ENCODE results near the gene VPS37B. TPM values are rescaled to one million over a fixed set of nuclear protein-coding genes. Genes with fewer than 3 reads are reported as not detected.

The VPS37B gene
- total and polyA plus RNA-seq, 2 donors (not counting 3 experiments of a cell fraction or from before 2014, with no cell fraction given): 39.5 to 45.9 TPM

DNA sequence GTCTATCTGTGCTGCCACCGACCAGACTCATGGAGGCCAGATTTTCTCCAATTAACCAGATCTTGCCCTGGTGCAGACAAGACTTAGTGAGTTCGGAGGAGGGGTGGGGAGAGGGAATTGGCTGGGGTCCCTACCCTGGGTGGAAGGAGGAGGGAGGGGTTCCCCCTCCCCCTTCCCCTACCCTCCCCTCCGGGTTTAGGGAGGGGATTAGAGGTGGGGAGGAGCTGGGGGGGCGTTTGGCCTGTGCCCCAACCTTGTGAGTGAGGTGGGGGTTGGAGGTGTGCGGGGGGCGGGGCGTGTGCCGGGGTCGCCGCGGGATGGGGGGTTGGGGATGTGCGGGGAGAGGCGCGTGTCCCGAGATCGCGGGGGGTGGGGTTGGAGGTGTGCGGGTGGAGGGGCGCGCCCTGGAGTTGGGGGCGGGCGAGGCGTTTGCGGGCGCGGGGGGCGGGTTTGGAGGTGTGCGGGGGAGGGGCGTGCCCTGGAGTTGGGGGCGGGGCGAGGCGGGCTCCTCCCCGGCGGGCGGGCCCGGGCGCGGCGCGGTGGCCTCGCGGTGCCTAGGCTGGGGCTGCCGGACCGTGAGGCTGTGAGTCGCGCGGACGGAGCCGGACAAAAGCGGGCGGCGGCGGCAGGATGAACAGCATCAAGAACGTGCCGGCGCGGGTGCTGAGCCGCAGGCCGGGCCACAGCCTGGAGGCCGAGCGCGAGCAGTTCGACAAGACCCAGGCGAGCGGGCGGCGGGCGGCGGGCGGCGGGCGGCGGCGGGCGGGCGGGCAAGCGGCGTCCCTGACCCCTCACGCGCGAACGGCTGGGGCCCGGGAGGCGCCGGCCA is 60.8 kb downstream of the VPS37B start, which contains the start of gene HIP1R:
Gene HIP1R, plus strand, starts transcription at position 537 of the 829 bp plus-strand sequence. Its CDS starts 94 bp downstream, at position 631.
- intact Hi-C loops (cut with micrococcal nuclease) (loop anchor here (1.0 to 5.0 kb wide), 2 partner anchors 38 to 60 kb away; no protein-coding TSS in a partner anchor), dilution Hi-C loops (cut with MboI; ENCODE audit: extremely low pct_ligation_motif_present, low sequenced_read_pairs) (no loop called here)
- H3K4me3 ChIP-seq (replicated peaks in 1 of 3; ENCODE audit: insufficient read depth in 1 of 3, low read depth in 1 of 3, low read length in 3 of 3): peak within 1 kb of the TSS; percentile 72 to 91 (median 83)
- H3K27ac ChIP-seq (ENCODE audit: insufficient read depth, low read depth, low read length): peak within 1 kb of the TSS; percentile 58
- DNase-seq (ENCODE audit: low read depth, low spot score) (peak; percentile 34), FAIRE-seq (peak; percentile 54)
- H3K9me1 ChIP-seq (replicated peaks; ENCODE audit: control insufficient read depth, extremely low read depth, insufficient read depth, low read length): no peaks in the 10 kb centered on the region
- BruUV-seq (replicated peaks): no TSS peak
- TF ChIP-seq FOS (IDR thresholded peaks at IDR 0.05; ENCODE audit: borderline replicate concordance, insufficient read depth, low read length): no peak
- peak; percentile 63 for TF ChIP-seq POLR2AphosphoS5 (IDR thresholded peaks at IDR 0.05; ENCODE audit: insufficient read depth, low read depth, low read length)
- no peak for TF ChIP-seq JUN (IDR thresholded peaks at IDR 0.05; ENCODE audit: borderline replicate concordance, insufficient read depth, insufficient read length, low read depth)
- no peak for TF ChIP-seq GATA2 (IDR thresholded peaks at IDR 0.05; ENCODE audit: insufficient read depth, insufficient read length, low read depth, low read length)
- TF ChIP-seq, protein P1, sequence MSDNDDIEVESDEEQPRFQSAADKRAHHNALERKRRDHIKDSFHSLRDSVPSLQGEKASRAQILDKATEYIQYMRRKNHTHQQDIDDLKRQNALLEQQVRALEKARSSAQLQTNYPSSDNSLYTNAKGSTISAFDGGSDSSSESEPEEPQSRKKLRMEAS (IDR thresholded peaks at IDR 0.05; ENCODE audit: insufficient read depth, insufficient read length): no peak
- TF ChIP-seq, protein P2, sequence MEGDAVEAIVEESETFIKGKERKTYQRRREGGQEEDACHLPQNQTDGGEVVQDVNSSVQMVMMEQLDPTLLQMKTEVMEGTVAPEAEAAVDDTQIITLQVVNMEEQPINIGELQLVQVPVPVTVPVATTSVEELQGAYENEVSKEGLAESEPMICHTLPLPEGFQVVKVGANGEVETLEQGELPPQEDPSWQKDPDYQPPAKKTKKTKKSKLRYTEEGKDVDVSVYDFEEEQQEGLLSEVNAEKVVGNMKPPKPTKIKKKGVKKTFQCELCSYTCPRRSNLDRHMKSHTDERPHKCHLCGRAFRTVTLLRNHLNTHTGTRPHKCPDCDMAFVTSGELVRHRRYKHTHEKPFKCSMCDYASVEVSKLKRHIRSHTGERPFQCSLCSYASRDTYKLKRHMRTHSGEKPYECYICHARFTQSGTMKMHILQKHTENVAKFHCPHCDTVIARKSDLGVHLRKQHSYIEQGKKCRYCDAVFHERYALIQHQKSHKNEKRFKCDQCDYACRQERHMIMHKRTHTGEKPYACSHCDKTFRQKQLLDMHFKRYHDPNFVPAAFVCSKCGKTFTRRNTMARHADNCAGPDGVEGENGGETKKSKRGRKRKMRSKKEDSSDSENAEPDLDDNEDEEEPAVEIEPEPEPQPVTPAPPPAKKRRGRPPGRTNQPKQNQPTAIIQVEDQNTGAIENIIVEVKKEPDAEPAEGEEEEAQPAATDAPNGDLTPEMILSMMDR (IDR thresholded peaks at IDR 0.05; ENCODE audit: extremely low read depth in 1 of 2, insufficient read depth in 1 of 2, low read depth in 1 of 2, low read length in 2 of 2): no peak
- no peak for TF ChIP-seq EZH2 (IDR thresholded peaks at IDR 0.05; ENCODE audit: borderline replicate concordance, low read depth, low read length, severe bottlenecking)
- TF ChIP-seq POLR2A (IDR thresholded peaks at IDR 0.05; ENCODE audit: low read depth, low read length): peak; percentile 33
- no peak for TF ChIP-seq MYC (IDR thresholded peaks at IDR 0.05; ENCODE audit: low read depth, low read length)
- peak within 1 kb of the TSS; percentile 87 for H2AFZ ChIP-seq (ENCODE audit: low read depth, low read length)
- H3K79me2 ChIP-seq (ENCODE audit: control insufficient read depth, insufficient read depth, low read length): peaks cover 42% of the 10 kb centered on the region
- no peaks in the 10 kb centered on the region for H3K9me3 ChIP-seq (replicated peaks; ENCODE audit: control insufficient read depth, insufficient read depth, low read length)
- H3K27me3 ChIP-seq (ENCODE audit: control insufficient read depth in 2 of 2, insufficient read depth in 2 of 2, low read length in 2 of 2): no peaks in the 10 kb centered on the region
- H3K4me1 ChIP-seq (ENCODE audit: control insufficient read depth, extremely low read depth, insufficient read depth, low read length): peaks cover 24% of the 10 kb centered on the region
- peaks cover 3% of the 10 kb centered on the region for H4K20me1 ChIP-seq (replicated peaks; ENCODE audit: control insufficient read depth, extremely low read depth, insufficient read depth, low read length)
- ChIA-PET POLR2A (interaction anchor here (0.9 to 1.0 kb wide), 2 partner anchors 17 to 21 kb away, joined by 3 to 6 read pairs; no protein-coding TSS in a partner anchor), CTCF (interaction anchor here (0.6 to 3.6 kb wide), 16 partner anchors 8 to 117 kb away, joined by 3 to 36 read pairs (median 4); no protein-coding TSS in a partner anchor)
- H3K36me3 ChIP-seq (ENCODE audit: control insufficient read depth in 2 of 2, extremely low read depth in 1 of 2, insufficient read depth in 2 of 2, low read length in 2 of 2): peaks cover 2 to 8% of the 10 kb centered on the region in 2 experiments
- peak within 1 kb of the TSS; percentile 87 for H3K4me2 ChIP-seq (ENCODE audit: insufficient read depth, low read length)
- H3K9ac ChIP-seq (replicated peaks; ENCODE audit: extremely low read depth, insufficient read depth, low read length): peak within 1 kb of the TSS; percentile 73
